PC-9 (cell line): ENCODE measurements around the gene UPB1. TPM values are rescaled to one million over a fixed set of nuclear protein-coding genes. Genes with fewer than 3 reads are reported as not detected.
A peak's percentile ranks its signal among the peaks of the same experiment; 100 is the strongest.

Experiments
- BruUV-seq: library from RNA; stranded (reverse); fragments of 400-500 nt; replicated peaks from 2 replicates; lab custom pipeline; 2021; lab: Mats Ljungman, UMichigan
- CTCF ChIA-PET: fragments of 300-600 bp; sonication (Branson Sonifier 250); formaldehyde crosslinking; loops from one replicate; lab custom pipeline; 2022; ENCODE audit warnings: antibody characterized with exemption; lab: Charles Lee
- POLR2A ChIA-PET: fragments of 300-600 bp; sonication (Branson Sonifier 250); formaldehyde crosslinking; loops from one replicate; lab custom pipeline; 2022; ENCODE audit warnings: antibody characterized with exemption; ENCODE audit not compliant: unreplicated experiment; lab: Charles Lee
- DNase-seq, 2 experiments: peaks; one replicate each; pipeline versions ENCODE4 v3.0.0 to v3.0.0-alpha.2; 2015 to 2022; ENCODE audit warnings: mixed read lengths in 1 of 2
- H2AFZ ChIP-seq: fragments of 200-600 bp; sonication (generic); 2 replicates; pipeline ENCODE4 v1.8.1; 2017; ENCODE audit warnings: antibody characterized with exemption
- H3F3A ChIP-seq: fragments of 200-600 bp; sonication (generic); 2 replicates; pipeline ENCODE4 v1.8.1; 2017; ENCODE audit warnings: antibody characterized with exemption, mild to moderate bottlenecking, low read depth; ENCODE audit not compliant: insufficient read depth
- H3K27ac ChIP-seq: fragments of 200-600 bp; sonication (generic); 2 replicates; pipeline ENCODE4 v1.6.1; 2016; ENCODE audit warnings: mixed run types
- H3K27me3 ChIP-seq: fragments of 200-600 bp; sonication (generic); 2 replicates; pipeline ENCODE4 v1.6.1; 2016; ENCODE audit warnings: low read depth, mixed run types; ENCODE audit not compliant: insufficient read depth
- H3K36me3 ChIP-seq: fragments of 200-600 bp; sonication (generic); 2 replicates; pipeline ENCODE4 v1.6.1; 2016; ENCODE audit warnings: low read depth, mixed run types
- H3K4me1 ChIP-seq: fragments of 200-600 bp; sonication (generic); replicated peaks from 2 replicates; pipeline ENCODE4 v1.6.1; 2016; ENCODE audit warnings: mixed run types; ENCODE audit not compliant: insufficient read depth
- H3K4me2 ChIP-seq: fragments of 200-600 bp; sonication (generic); 2 replicates; pipeline ENCODE4 v1.6.1; 2017; ENCODE audit warnings: mixed run types
- H3K4me3 ChIP-seq: fragments of 200-600 bp; sonication (generic); 2 replicates; pipeline ENCODE4 v1.6.1; 2016; ENCODE audit warnings: mixed run types
- H3K79me2 ChIP-seq: fragments of 200-600 bp; sonication (generic); 2 replicates; pipeline ENCODE4 v1.6.1; 2017; ENCODE audit warnings: low read depth, mixed run types
- H3K9me2 ChIP-seq: fragments of 200-600 bp; sonication (generic); 2 replicates; pipeline ENCODE4 v1.8.1; 2017; ENCODE audit warnings: mild to moderate bottlenecking; ENCODE audit not compliant: insufficient read depth
- H3K9me3 ChIP-seq: fragments of 200-600 bp; sonication (generic); 2 replicates; pipeline ENCODE4 v1.8.1; 2016; ENCODE audit warnings: low read depth; ENCODE audit not compliant: insufficient read depth
- H4K20me1 ChIP-seq: fragments of 200-600 bp; sonication (generic); 2 replicates; pipeline ENCODE4 v1.8.1; 2017; ENCODE audit not compliant: insufficient read depth
- EZH2 ChIP-seq: fragments of 200-600 bp; sonication (generic); IDR thresholded peaks from 2 replicates; pipeline ENCODE4 v1.8.0; 2017; ENCODE audit warnings: antibody characterized with exemption, low read depth
- intact Hi-C: fragments of 100-400 bp; cut with micrococcal nuclease; formaldehyde crosslinking; loops from one replicate; pipeline ENCODE4 v1.10.0; 2022; ENCODE audit not compliant: unreplicated experiment
- total RNA-seq: library from RNA; stranded (reverse); gene quantifications from 2 replicates; pipeline ENCODE4 v1.2.3, GENCODE V29; 2021
- TF ChIP-seq, protein P1 (sequence below): fragments of 200-600 bp; sonication (generic); conservative IDR thresholded peaks from 2 replicates; pipeline ENCODE4 v1.6.1; 2017; ENCODE audit warnings: mixed run types, antibody characterized with exemption, mild to moderate bottlenecking, moderate library complexity

The UPB1 gene
- total RNA-seq, 1 experiment from 2014 or later, result 0.17 TPM

GRCh38 chr22:24482575-24482974 is 12.6 kb upstream of the UPB1 start:
- Histone ChIP-seq H3K27ac (peak overlapping the region; percentile 97), H2AFZ (peak overlapping the region; percentile 65), H4K20me1 (no peaks in the 10 kb centered on the region), H3K9me3 (no peaks in the 10 kb centered on the region), H3K79me2 (no peaks in the 10 kb centered on the region), H3K9me2 (no peaks in the 10 kb centered on the region), H3K27me3 (no peaks in the 10 kb centered on the region), H3K4me3 (peak overlapping the region; percentile 9; the same call in 1 of the 2 replicates), H3K4me2 (peak overlapping the region; percentile 76), H3K36me3 (no peaks in the 10 kb centered on the region), H3K4me1 (peaks cover 67% of the 10 kb centered on the region), H3F3A (peaks cover 46% of the 10 kb centered on the region)
- TF ChIP-seq, protein P1, sequence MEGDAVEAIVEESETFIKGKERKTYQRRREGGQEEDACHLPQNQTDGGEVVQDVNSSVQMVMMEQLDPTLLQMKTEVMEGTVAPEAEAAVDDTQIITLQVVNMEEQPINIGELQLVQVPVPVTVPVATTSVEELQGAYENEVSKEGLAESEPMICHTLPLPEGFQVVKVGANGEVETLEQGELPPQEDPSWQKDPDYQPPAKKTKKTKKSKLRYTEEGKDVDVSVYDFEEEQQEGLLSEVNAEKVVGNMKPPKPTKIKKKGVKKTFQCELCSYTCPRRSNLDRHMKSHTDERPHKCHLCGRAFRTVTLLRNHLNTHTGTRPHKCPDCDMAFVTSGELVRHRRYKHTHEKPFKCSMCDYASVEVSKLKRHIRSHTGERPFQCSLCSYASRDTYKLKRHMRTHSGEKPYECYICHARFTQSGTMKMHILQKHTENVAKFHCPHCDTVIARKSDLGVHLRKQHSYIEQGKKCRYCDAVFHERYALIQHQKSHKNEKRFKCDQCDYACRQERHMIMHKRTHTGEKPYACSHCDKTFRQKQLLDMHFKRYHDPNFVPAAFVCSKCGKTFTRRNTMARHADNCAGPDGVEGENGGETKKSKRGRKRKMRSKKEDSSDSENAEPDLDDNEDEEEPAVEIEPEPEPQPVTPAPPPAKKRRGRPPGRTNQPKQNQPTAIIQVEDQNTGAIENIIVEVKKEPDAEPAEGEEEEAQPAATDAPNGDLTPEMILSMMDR, result no peak
- TF ChIP-seq EZH2, result no peak
- DNase-seq, result peak in 1 of 2 experiments; percentile 92
- ChIA-PET CTCF (no interaction called here), POLR2A (interaction anchor here (0.6 kb wide), 1 partner anchor 8 kb away, joined by 4 read pairs; no protein-coding TSS in a partner anchor)
- intact Hi-C loops, result no loop called here
- BruUV-seq, result no TSS peak

GRCh38 chr22:24482998-24483397 is 12.1 kb upstream of the UPB1 start:
- no peak for DNase-seq
- Histone ChIP-seq H3K27me3 (no peaks in the 10 kb centered on the region), H3K9me2 (no peaks in the 10 kb centered on the region), H3K27ac (peak overlapping the region; percentile 97), H3K9me3 (no peaks in the 10 kb centered on the region), H2AFZ (peak overlapping the region; percentile 65), H3K36me3 (no peaks in the 10 kb centered on the region), H3K4me2 (peak overlapping the region; percentile 76), H3K4me3 (peak overlapping the region; percentile 9; the same call in 1 of the 2 replicates), H3K79me2 (no peaks in the 10 kb centered on the region), H4K20me1 (no peaks in the 10 kb centered on the region), H3K4me1 (peaks cover 72% of the 10 kb centered on the region), H3F3A (peaks cover 50% of the 10 kb centered on the region)
- intact Hi-C loops, result no loop called here
- CTCF ChIA-PET, result no interaction called here
- POLR2A ChIA-PET, result no interaction called here
- TF ChIP-seq, protein P1, result no peak
- no peak for TF ChIP-seq EZH2
- no TSS peak for BruUV-seq

GRCh38 chr22:24483976-24484545 is 11.1 kb upstream of the UPB1 start:
- Histone ChIP-seq H3K27ac (peak overlapping the region; percentile 14; the same call in 1 of the 2 replicates), H3K4me3 (no peak overlapping the region), H3K9me2 (no peaks in the 10 kb centered on the region), H3K27me3 (no peaks in the 10 kb centered on the region), H2AFZ (no peak overlapping the region), H3K4me1 (peaks cover 72% of the 10 kb centered on the region), H3K9me3 (no peaks in the 10 kb centered on the region), H3F3A (peaks cover 50% of the 10 kb centered on the region), H4K20me1 (no peaks in the 10 kb centered on the region), H3K79me2 (no peaks in the 10 kb centered on the region), H3K36me3 (no peaks in the 10 kb centered on the region), H3K4me2 (no peak overlapping the region)
- ChIA-PET CTCF (interaction anchor here (0.6 kb wide), 1 partner anchor 60 kb away, joined by 3 read pairs; no protein-coding TSS in a partner anchor), POLR2A (no interaction called here)
- no peak for TF ChIP-seq EZH2
- TF ChIP-seq, protein P1, result no peak
- no peak for DNase-seq
- no TSS peak for BruUV-seq
- intact Hi-C loops, result no loop called here
